GM12892 (cell line): ENCODE data around the gene AGPS.

ENCODE experiments used
- DNase-seq: peaks from one replicate; pipeline ENCODE4 v3.0.0; 2011; ENCODE audit not compliant: insufficient read length
- FAIRE-seq: peaks from 2 replicates; lab custom pipeline; 2011; peaks lifted over from hg19 to GRCh38; lab: Jason Lieb, UNC
- POLR2A ChIP-seq: IDR thresholded peaks from 2 replicates; pipeline ENCODE4 v1.6.1; 2011; ENCODE audit warnings: low read depth, low read length, control low read depth
- POLR2AphosphoS5 ChIP-seq: IDR thresholded peaks from 2 replicates; pipeline ENCODE4 v1.6.1; 2011; ENCODE audit warnings: low read depth, low read length, control low read depth
- TAF1 ChIP-seq: IDR thresholded peaks from 2 replicates; pipeline ENCODE4 v1.6.1; 2011; ENCODE audit warnings: low read depth, mild to moderate bottlenecking, control low read depth, low read length, borderline replicate concordance

Gene AGPS

GRCh38 chr2:177530561-177530960, 138.0 kb downstream of the AGPS start:
- no peak for DNase-seq
- FAIRE-seq, result peak; percentile 27
- no peak for TF ChIP-seq POLR2A
- no peak for TF ChIP-seq TAF1
- TF ChIP-seq POLR2AphosphoS5, result no peak

- DNase-seq (no peak), FAIRE-seq (no peak)
- no peak for TF ChIP-seq POLR2A
- TF ChIP-seq POLR2AphosphoS5, result no peak
- TF ChIP-seq TAF1, result no peak
These were observed 139.1 kb downstream of the AGPS start for GRCh38 chr2:177531706-177532105.

GRCh38 chr2:177532567-177532966, 140.0 kb downstream of the AGPS start:
- TF ChIP-seq TAF1 (no peak), POLR2A (no peak), POLR2AphosphoS5 (no peak)
- FAIRE-seq (no peak), DNase-seq (no peak)

- FAIRE-seq, result no peak
- no peak for TF ChIP-seq POLR2AphosphoS5
- TF ChIP-seq POLR2A, result no peak
- TF ChIP-seq TAF1, result no peak
- DNase-seq, result no peak
These were observed 140.7 kb downstream of the AGPS start for GRCh38 chr2:177533253-177533652.

- FAIRE-seq, result peak; percentile 17
- no peak for DNase-seq
- TF ChIP-seq POLR2AphosphoS5, result no peak
- TF ChIP-seq POLR2A, result no peak
- TF ChIP-seq TAF1, result no peak
These were observed 142.4 kb downstream of the AGPS start for GRCh38 chr2:177535000-177535399.

GRCh38 chr2:177535958-177536504, 143.5 kb downstream of the AGPS start:
- no peak for TF ChIP-seq POLR2AphosphoS5
- no peak for TF ChIP-seq POLR2A
- TF ChIP-seq TAF1, result no peak
- no peak for DNase-seq
- FAIRE-seq, result no peak

GRCh38 chr2:177537213-177537612, 144.6 kb downstream of the AGPS start:
- no peak for FAIRE-seq
- no peak for DNase-seq
- TF ChIP-seq POLR2A (no peak), TAF1 (no peak), POLR2AphosphoS5 (no peak)

- DNase-seq (no peak), FAIRE-seq (no peak)
- no peak for TF ChIP-seq POLR2A
- TF ChIP-seq TAF1, result no peak
- no peak for TF ChIP-seq POLR2AphosphoS5
These were observed 145.1 kb downstream of the AGPS start for GRCh38 chr2:177537636-177538035.

GRCh38 chr2:177538323-177538722, 145.8 kb downstream of the AGPS start:
- no peak for TF ChIP-seq POLR2A
- TF ChIP-seq TAF1, result no peak
- no peak for TF ChIP-seq POLR2AphosphoS5
- FAIRE-seq, result no peak
- DNase-seq, result no peak

GRCh38 chr2:177540283-177540682, 147.7 kb downstream of the AGPS start:
- TF ChIP-seq POLR2A (no peak), TAF1 (no peak), POLR2AphosphoS5 (no peak)
- DNase-seq, result no peak
- FAIRE-seq, result no peak

- DNase-seq (no peak), FAIRE-seq (peak; percentile 66)
- TF ChIP-seq POLR2A (no peak), POLR2AphosphoS5 (no peak), TAF1 (no peak)
These were observed 148.9 kb downstream of the AGPS start for GRCh38 chr2:177541258-177541991.

- FAIRE-seq (no peak), DNase-seq (no peak)
- TF ChIP-seq POLR2AphosphoS5 (no peak), POLR2A (no peak), TAF1 (no peak)
These were observed 149.8 kb downstream of the AGPS start for GRCh38 chr2:177542396-177542795.
